HepG2 (cell line): ENCODE results near the gene CNGA3. TPM values are rescaled to one million over a fixed set of nuclear protein-coding genes. Genes with fewer than 3 reads are reported as not detected.

Experiments used
- ATAC-seq: fragments of 200-7000 bp; cut with Tn5 transposase; 3 replicates; pipeline ENCODE4 v1.9.1; 2020; ENCODE audit warnings: mild to moderate bottlenecking, moderate library complexity
- BruUV-seq: library from RNA; stranded (reverse); fragments of 400-500 nt; replicated peaks from 2 replicates; lab custom pipeline; 2021; lab: Mats Ljungman, UMichigan
- CTCF ChIA-PET: fragments of 300-600 bp; formaldehyde crosslinking; extraction: SDS; loops from one replicate; lab custom pipeline; 2021; ENCODE audit warnings: low total read pairs, inconsistent platforms, low intra/inter-chr PET ratio; lab: Yijun Ruan, JAX
- POLR2A ChIA-PET: fragments of 350-600 bp; sonication (Branson Sonifier 250); formaldehyde crosslinking; loops from one replicate; lab custom pipeline; 2020; ENCODE audit warnings: antibody characterized with exemption, inconsistent platforms; lab: Yijun Ruan, JAX
- DNase-seq: peaks from one replicate; pipeline ENCODE4 v3.0.0-alpha.2; 2015; ENCODE audit warnings: low spot score
- FAIRE-seq: peaks from 3 replicates; lab custom pipeline; 2011; peaks lifted over from hg19 to GRCh38; lab: Jason Lieb, UNC
- H2AFZ ChIP-seq: one replicate; pipeline ENCODE4 v1.6.1; 2011; ENCODE audit warnings: low read length, inconsistent platforms
- H3K27ac ChIP-seq: fragments of 300-600 bp; 3 replicates; pipeline ENCODE4 v1.8.0; 2011; ENCODE audit warnings: mixed run types, mild to moderate bottlenecking, mixed read lengths, low read length, inconsistent platforms; ENCODE audit not compliant: insufficient read depth; ENCODE audit errors: extremely low read length
- H3K27me3 ChIP-seq, 2 experiments: fragments of 200-600 bp in 1 of 2; 2 replicates in 1 of 2; 3 replicates in 1 of 2; pipeline versions ENCODE4 v1.6.0 to v1.8.0; 2011; ENCODE audit warnings: low read length in 2 of 2, mild to moderate bottlenecking in 2 of 2, moderate library complexity in 2 of 2, inconsistent platforms in 1 of 2; ENCODE audit not compliant: insufficient read depth in 2 of 2, control insufficient read depth in 1 of 2
- H3K36me3 ChIP-seq, 2 experiments: fragments of 200-600 bp in 1 of 2; replicated peaks in 1 of 2; 2 replicates in 1 of 2; 3 replicates in 1 of 2; pipeline versions ENCODE4 v1.5.1 to v1.8.0; 2011; ENCODE audit warnings: low read length in 2 of 2, inconsistent platforms in 1 of 2; ENCODE audit not compliant: insufficient read depth in 2 of 2, control insufficient read depth in 1 of 2
- H3K4me1 ChIP-seq: 2 replicates; pipeline ENCODE4 v1.5.1; 2012; ENCODE audit warnings: low read length, inconsistent platforms; ENCODE audit not compliant: insufficient read depth
- H3K4me2 ChIP-seq: 2 replicates; pipeline ENCODE4 v1.6.0; 2011; ENCODE audit warnings: low read depth, low read length, inconsistent platforms
- H3K4me3 ChIP-seq, 3 experiments: fragments of 200-600 bp in 1 of 3; sonication (generic), shearing (Covaris generic) in 1 of 3; replicated peaks in 1 of 3; 2 replicates each; pipeline ENCODE4 v1.5.1; 2011 to 2016; ENCODE audit warnings: low read length in 3 of 3, inconsistent platforms in 2 of 3, low read depth in 2 of 3, mild to moderate bottlenecking in 2 of 3, control low read depth in 1 of 3, mixed read lengths in 1 of 3; ENCODE audit not compliant: insufficient read depth in 1 of 3
- H3K79me2 ChIP-seq: one replicate; pipeline ENCODE4 v1.6.1; 2011; ENCODE audit warnings: low read length, inconsistent platforms; ENCODE audit not compliant: insufficient read depth
- H3K9ac ChIP-seq: 2 replicates; pipeline ENCODE4 v1.6.0; 2011; ENCODE audit warnings: mild to moderate bottlenecking, low read depth, low read length, inconsistent platforms; ENCODE audit not compliant: insufficient read depth
- H3K9me3 ChIP-seq: 2 replicates; pipeline ENCODE4 v1.5.1; 2012; ENCODE audit warnings: mild to moderate bottlenecking, low read length
- H4K20me1 ChIP-seq: 2 replicates; pipeline ENCODE4 v1.6.0; 2011; ENCODE audit warnings: inconsistent platforms, mild to moderate bottlenecking, low read length, moderate library complexity; ENCODE audit not compliant: insufficient read depth
- CBX1 ChIP-seq: IDR thresholded peaks from one replicate; pipeline ENCODE4 v1.6.1; 2016; ENCODE audit warnings: antibody characterized with exemption, low read depth
- HOXA9 ChIP-seq: sonication (generic); formaldehyde crosslinking; IDR thresholded peaks from 2 replicates; pipeline ENCODE4 v1.8.1; 2022; ENCODE audit warnings: missing genetic modification reagents, mild to moderate bottlenecking, moderate library complexity, borderline replicate concordance
- JDP2 ChIP-seq: sonication (generic); formaldehyde crosslinking; IDR thresholded peaks from 2 replicates; pipeline ENCODE4 v1.8.1; 2022; ENCODE audit warnings: missing genetic modification reagents, borderline replicate concordance
- MAZ ChIP-seq, 2 experiments: sonication (generic) in 1 of 2; formaldehyde crosslinking in 1 of 2; IDR thresholded peaks; 2 replicates each; pipeline versions ENCODE4 v1.5.0 to v1.6.1; 2012 to 2020; ENCODE audit warnings: low read depth in 2 of 2, mild to moderate bottlenecking in 2 of 2, borderline replicate concordance in 1 of 2, improper control_type of control experiment in 1 of 2, low read length in 1 of 2, missing genetic modification reagents in 1 of 2, moderate library complexity in 1 of 2
- NCOA1 ChIP-seq: sonication (generic); formaldehyde crosslinking; IDR thresholded peaks from 2 replicates; pipeline ENCODE4 v1.9.0; 2021; ENCODE audit warnings: missing genetic modification reagents
- NFKB2 ChIP-seq: sonication (generic); formaldehyde crosslinking; IDR thresholded peaks from 2 replicates; pipeline ENCODE4 v1.4.0; 2020; ENCODE audit warnings: missing genetic modification reagents, borderline replicate concordance
- SMARCE1 ChIP-seq: fragments of 450-650 bp; IDR thresholded peaks from 2 replicates; pipeline ENCODE4 v1.6.1; 2017; ENCODE audit warnings: borderline replicate concordance
- ZBTB7A ChIP-seq: sonication (generic); formaldehyde crosslinking; IDR thresholded peaks from 2 replicates; pipeline ENCODE4 v1.8.0; 2022; ENCODE audit warnings: mild to moderate bottlenecking, missing genetic modification reagents
- ZNF496 ChIP-seq: sonication (generic); formaldehyde crosslinking; IDR thresholded peaks from 2 replicates; pipeline ENCODE4 v1.8.1; 2023; ENCODE audit warnings: mild to moderate bottlenecking, moderate library complexity, missing genetic modification reagents; ENCODE audit not compliant: insufficient replicate concordance
- ZNF577 ChIP-seq: sonication (generic); formaldehyde crosslinking; IDR thresholded peaks from 2 replicates; pipeline ENCODE4 v1.4.0; 2020; ENCODE audit warnings: mild to moderate bottlenecking, low read depth, missing genetic modification reagents, borderline replicate concordance
- ZNF879 ChIP-seq: sonication (generic); formaldehyde crosslinking; IDR thresholded peaks from 2 replicates; pipeline ENCODE4 v1.8.1; 2023; ENCODE audit warnings: missing genetic modification reagents
- WGBS: methylation state at CpG from one replicate; pipeline ENCODE4 v1.1.6; 2017; ENCODE audit warnings: low lambda C conversion rate; 5-methylcytosine and 5-hydroxymethylcytosine counted together
- in situ Hi-C: cut with HindIII; loops from 2 replicates; pipeline ENCODE4 v1.10.0; 2017; ENCODE audit warnings: low pct_unique_long_range_greater_than_20kb; ENCODE audit not compliant: extremely low pct_ligation_motif_present
- intact Hi-C: fragments of 100-400 bp; cut with micrococcal nuclease; formaldehyde crosslinking; loops from one replicate; pipeline ENCODE4 v1.10.0; 2022; ENCODE audit not compliant: unreplicated experiment
- polyA plus RNA-seq, 8 experiments: library from polyadenylated mRNA; depleted of rRNA in 3 of 8; stranded (reverse) in 7 of 8; unstranded in 1 of 8; fragments of >200 nt; fragmentation: Illumina TruSeq in 4 of 8; extraction: Trizol in 4 of 8; gene quantifications; 2 replicates each; pipeline versions ENCODE4 v1.2.1 to v1.2.3, GENCODE V29; 2011 to 2016; ENCODE audit warnings: low read depth in 4 of 8, missing spikeins in 1 of 8, mixed read lengths in 1 of 8; ENCODE audit not compliant: insufficient read depth in 1 of 8
- total RNA-seq, 5 experiments: library from RNA; depleted of rRNA; stranded (reverse); fragments of >200 nt; fragmentation: Illumina TruSeq; extraction: Trizol; gene quantifications; 2 replicates each; pipeline ENCODE4 v1.2.3, GENCODE V29; 2016; ENCODE audit warnings: low read depth in 1 of 5
- TF ChIP-seq, protein P1 (sequence below): sonication (generic); formaldehyde crosslinking; IDR thresholded peaks from 2 replicates; pipeline ENCODE4 v1.4.0; 2020; ENCODE audit warnings: missing genetic modification reagents
- TF ChIP-seq, protein P2 (sequence below): IDR thresholded peaks from 2 replicates; pipeline ENCODE4 v1.6.1; 2016

Gene CNGA3
- total and polyA plus RNA-seq, 2 of the 13 experiments (the other 11 are each of a cell fraction or from before 2014, with no cell fraction given), result not detected

DNA sequence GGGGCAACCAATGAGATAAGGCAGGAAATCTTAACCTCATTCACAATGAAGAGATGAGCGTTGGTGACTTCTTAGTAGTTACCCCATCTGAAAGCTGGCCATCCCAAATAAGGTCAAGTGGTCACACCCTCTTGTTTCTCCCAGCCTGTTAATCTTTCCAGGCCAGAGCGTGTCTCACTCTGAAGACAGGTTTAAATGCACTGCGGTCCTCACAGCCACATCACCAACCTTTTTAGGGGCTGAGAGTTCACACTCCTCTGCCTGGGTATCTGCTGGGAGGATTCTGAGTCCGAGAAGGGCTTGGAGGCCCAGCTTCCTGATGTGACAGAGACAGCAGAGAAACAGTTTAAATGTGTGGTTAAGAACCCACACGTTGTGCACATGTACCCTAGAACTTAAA, 13.3 kb upstream of the CNGA3 start:
- H3K27me3 ChIP-seq, result peaks cover 0 to 26% of the 10 kb centered on the region in 2 experiments; a peak in 4 of 5 replicates
- no peak overlapping the region for H3K4me3 ChIP-seq
- BruUV-seq, result no TSS peak
- intact Hi-C loops (no loop called here), in situ Hi-C loops (no loop called here)
- no peak overlapping the region for H3K27ac ChIP-seq
- no peaks in the 10 kb centered on the region for H3K4me1 ChIP-seq
- TF ChIP-seq ZNF496 (CRISPR knock-in tag) (no peak), MAZ (IDR thresholded peaks at IDR 0.05; ENCODE audit: borderline replicate concordance, low read depth, low read length) (no peak), MAZ (CRISPR knock-in tag; IDR thresholded peaks at IDR 0.05; ENCODE audit: low read depth) (no peak), CBX1 (no peak), ZBTB7A (no peak), SMARCE1 (no peak), NFKB2 (no peak), ZNF577 (CRISPR knock-in tag) (no peak), HOXA9 (CRISPR knock-in tag) (no peak), JDP2 (CRISPR knock-in tag) (no peak), ZNF879 (no peak), NCOA1 (CRISPR knock-in tag) (no peak)
- TF ChIP-seq, protein P1, sequence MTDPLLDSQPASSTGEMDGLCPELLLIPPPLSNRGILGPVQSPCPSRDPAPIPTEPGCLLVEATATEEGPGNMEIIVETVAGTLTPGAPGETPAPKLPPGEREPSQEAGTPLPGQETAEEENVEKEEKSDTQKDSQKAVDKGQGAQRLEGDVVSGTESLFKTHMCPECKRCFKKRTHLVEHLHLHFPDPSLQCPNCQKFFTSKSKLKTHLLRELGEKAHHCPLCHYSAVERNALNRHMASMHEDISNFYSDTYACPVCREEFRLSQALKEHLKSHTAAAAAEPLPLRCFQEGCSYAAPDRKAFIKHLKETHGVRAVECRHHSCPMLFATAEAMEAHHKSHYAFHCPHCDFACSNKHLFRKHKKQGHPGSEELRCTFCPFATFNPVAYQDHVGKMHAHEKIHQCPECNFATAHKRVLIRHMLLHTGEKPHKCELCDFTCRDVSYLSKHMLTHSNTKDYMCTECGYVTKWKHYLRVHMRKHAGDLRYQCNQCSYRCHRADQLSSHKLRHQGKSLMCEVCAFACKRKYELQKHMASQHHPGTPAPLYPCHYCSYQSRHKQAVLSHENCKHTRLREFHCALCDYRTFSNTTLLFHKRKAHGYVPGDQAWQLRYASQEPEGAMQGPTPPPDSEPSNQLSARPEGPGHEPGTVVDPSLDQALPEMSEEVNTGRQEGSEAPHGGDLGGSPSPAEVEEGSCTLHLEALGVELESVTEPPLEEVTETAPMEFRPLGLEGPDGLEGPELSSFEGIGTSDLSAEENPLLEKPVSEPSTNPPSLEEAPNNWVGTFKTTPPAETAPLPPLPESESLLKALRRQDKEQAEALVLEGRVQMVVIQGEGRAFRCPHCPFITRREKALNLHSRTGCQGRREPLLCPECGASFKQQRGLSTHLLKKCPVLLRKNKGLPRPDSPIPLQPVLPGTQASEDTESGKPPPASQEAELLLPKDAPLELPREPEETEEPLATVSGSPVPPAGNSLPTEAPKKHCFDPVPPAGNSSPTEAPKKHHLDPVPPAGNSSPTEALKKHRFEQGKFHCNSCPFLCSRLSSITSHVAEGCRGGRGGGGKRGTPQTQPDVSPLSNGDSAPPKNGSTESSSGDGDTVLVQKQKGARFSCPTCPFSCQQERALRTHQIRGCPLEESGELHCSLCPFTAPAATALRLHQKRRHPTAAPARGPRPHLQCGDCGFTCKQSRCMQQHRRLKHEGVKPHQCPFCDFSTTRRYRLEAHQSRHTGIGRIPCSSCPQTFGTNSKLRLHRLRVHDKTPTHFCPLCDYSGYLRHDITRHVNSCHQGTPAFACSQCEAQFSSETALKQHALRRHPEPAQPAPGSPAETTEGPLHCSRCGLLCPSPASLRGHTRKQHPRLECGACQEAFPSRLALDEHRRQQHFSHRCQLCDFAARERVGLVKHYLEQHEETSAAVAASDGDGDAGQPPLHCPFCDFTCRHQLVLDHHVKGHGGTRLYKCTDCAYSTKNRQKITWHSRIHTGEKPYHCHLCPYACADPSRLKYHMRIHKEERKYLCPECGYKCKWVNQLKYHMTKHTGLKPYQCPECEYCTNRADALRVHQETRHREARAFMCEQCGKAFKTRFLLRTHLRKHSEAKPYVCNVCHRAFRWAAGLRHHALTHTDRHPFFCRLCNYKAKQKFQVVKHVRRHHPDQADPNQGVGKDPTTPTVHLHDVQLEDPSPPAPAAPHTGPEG, result no peak
- TF ChIP-seq, protein P2, sequence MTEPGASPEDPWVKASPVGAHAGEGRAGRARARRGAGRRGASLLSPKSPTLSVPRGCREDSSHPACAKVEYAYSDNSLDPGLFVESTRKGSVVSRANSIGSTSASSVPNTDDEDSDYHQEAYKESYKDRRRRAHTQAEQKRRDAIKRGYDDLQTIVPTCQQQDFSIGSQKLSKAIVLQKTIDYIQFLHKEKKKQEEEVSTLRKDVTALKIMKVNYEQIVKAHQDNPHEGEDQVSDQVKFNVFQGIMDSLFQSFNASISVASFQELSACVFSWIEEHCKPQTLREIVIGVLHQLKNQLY (CRISPR knock-in tag), result no peak
- DNase-seq, result no peak
- WGBS, result 29% methylated on average over 5 of the region's 5 CpGs
- ChIA-PET POLR2A (no interaction called here), CTCF (no interaction called here)
- H3K9me3 ChIP-seq, result peaks cover 2% of the 10 kb centered on the region
- FAIRE-seq, result no peak
- H3K36me3 ChIP-seq, result no peaks in the 10 kb centered on the region
- no peak for ATAC-seq
- no peaks in the 10 kb centered on the region for H3K79me2 ChIP-seq
- no peak overlapping the region for H3K9ac ChIP-seq
- H3K4me2 ChIP-seq, result no peak overlapping the region
- H2AFZ ChIP-seq, result no peak overlapping the region
- no peaks in the 10 kb centered on the region for H4K20me1 ChIP-seq
